Subcutaneous adipose tissue (tissue), 4 donors: ENCODE results near the gene ZNF473. TPM values are rescaled to one million over a fixed set of nuclear protein-coding genes. Genes with fewer than 3 reads are reported as not detected.

Experiments used
- total RNA-seq, 4 donors: library from RNA; depleted of rRNA; stranded (reverse); fragments of >200 nt; gene quantifications; one replicate each; pipeline ENCODE4 v1.1.0, GENCODE V29; 2016
- TF ChIP-seq, protein P1 (sequence below): fragments of 450-650 bp; IDR thresholded peaks from one replicate; pipeline ENCODE4 v1.5.1; 2016; ENCODE audit warnings: low read depth, mild to moderate bottlenecking, control low read depth, antibody characterized with exemption, moderate library complexity

ZNF473 gene
- total RNA-seq, 4 donors from 2014 or later: 8.0 to 12.4 (median 9.5) TPM

DNA sequence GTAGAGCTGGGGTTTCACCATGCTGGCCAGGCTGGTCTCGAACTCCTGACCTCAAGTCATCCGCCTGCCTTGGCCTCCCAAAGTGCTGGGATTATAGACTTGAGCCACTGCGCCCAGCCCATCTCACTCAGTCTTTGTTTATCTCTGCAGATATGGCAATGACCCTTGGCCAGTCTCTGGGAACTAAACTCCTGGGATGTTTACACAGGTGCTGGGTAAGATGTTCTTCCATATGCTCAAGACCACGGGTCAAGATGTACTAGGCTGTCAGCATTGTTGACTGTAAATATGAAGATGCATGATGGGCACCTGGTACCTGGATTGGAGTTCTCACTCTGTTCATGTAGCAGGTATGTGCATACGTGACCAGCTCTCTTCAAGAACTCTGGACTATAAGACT, 35.8 kb downstream of the ZNF473 start:
- TF ChIP-seq, protein P1, sequence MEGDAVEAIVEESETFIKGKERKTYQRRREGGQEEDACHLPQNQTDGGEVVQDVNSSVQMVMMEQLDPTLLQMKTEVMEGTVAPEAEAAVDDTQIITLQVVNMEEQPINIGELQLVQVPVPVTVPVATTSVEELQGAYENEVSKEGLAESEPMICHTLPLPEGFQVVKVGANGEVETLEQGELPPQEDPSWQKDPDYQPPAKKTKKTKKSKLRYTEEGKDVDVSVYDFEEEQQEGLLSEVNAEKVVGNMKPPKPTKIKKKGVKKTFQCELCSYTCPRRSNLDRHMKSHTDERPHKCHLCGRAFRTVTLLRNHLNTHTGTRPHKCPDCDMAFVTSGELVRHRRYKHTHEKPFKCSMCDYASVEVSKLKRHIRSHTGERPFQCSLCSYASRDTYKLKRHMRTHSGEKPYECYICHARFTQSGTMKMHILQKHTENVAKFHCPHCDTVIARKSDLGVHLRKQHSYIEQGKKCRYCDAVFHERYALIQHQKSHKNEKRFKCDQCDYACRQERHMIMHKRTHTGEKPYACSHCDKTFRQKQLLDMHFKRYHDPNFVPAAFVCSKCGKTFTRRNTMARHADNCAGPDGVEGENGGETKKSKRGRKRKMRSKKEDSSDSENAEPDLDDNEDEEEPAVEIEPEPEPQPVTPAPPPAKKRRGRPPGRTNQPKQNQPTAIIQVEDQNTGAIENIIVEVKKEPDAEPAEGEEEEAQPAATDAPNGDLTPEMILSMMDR: no peak

DNA sequence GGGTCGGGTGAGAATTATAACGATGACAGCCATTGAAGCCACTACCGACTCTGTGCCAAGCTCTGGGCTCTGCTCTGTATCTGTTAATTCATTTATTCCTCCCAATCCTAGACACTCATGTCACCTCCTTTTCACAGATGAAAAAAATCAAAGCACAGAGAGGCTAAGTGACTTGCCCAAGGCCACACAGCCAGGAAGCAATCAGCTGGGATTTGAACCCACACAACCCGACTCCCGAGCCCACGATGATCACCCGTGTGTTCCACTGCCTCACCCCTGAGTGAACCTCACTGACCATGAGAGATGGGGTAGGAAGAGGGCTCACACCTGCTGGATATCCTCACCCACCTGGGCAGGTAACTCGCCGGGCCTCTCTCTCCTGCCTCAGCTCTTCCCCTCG, 40.1 kb downstream of the ZNF473 start:
- TF ChIP-seq, protein P1: no peak

DNA sequence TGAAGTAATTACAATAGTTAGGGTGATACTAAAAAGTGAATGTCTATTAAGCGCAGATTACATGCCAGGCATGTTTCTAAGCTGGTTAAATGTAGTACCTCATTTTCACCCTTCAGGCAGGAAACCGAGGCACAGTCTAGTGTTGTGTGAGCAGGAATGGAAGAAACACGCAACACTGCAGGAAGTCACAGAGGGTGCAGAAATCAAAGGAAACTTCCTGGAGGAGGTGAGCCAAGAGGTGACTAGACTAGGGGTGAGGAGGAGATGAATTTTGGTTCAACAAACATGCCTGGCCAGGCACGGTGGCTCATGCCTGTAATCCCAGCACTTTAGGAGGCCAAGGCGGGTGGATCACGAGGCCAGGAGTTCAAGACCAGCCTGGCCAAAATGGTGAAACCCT, 41.8 kb downstream of the ZNF473 start:
- TF ChIP-seq, protein P1: no peak

Other genes with a start within 250 kb of the ZNF473 start
- gene FUZ, start 212.7 kb upstream of the ZNF473 start, total RNA-seq: 10 to 100 TPM in 3 of 4 donors, 1 to 10 TPM in 1; 6.7 to 18.6 (median 13.3) TPM
- 10 to 100 TPM; 15.2 to 30.5 (median 16.4) TPM for gene MED25, start 207.7 kb upstream of the ZNF473 start, total RNA-seq
- 10 to 100 TPM; 39.3 to 65.9 (median 44.2) TPM for gene PTOV1, start 174.8 kb upstream of the ZNF473 start, total RNA-seq
- 10 to 100 TPM; 25.9 to 48.0 (median 38.7) TPM for gene PNKP, start 158.4 kb upstream of the ZNF473 start, total RNA-seq
- gene AKT1S1, start 148.7 kb upstream of the ZNF473 start, total RNA-seq: 10 to 100 TPM in 2 of 4 donors, 1 to 10 TPM in 2; 5.5 to 20.3 (median 9.1) TPM
- gene TBC1D17, start 148.3 kb upstream of the ZNF473 start, total RNA-seq: 10 to 100 TPM; 19.2 to 60.8 (median 29.1) TPM
- 1 to 10 TPM in 1 of 4 donors, under 1 TPM in 1, not detected in 2; 0.22 to 9.3 TPM for gene IL4I1, start 129.1 kb upstream of the ZNF473 start, total RNA-seq
- gene ATF5, start 96.8 kb upstream of the ZNF473 start, total RNA-seq: 10 to 100 TPM; 10.9 to 41.6 (median 17.6) TPM
- 10 to 100 TPM; 25.8 to 29.2 (median 27.6) TPM for gene NUP62, start 96.5 kb upstream of the ZNF473 start, total RNA-seq
- 1 to 10 TPM in 3 of 4 donors, under 1 TPM in 1; 0.65 to 6.6 (median 2.7) TPM for gene SIGLEC11, start 64.8 kb upstream of the ZNF473 start, total RNA-seq
- gene VRK3, start 633 bp upstream of the ZNF473 start, total RNA-seq: 10 to 100 TPM; 16.5 to 29.8 (median 26.8) TPM
- not detected for gene IZUMO2, start 137.3 kb downstream of the ZNF473 start, total RNA-seq
- gene MYH14, start 177.6 kb downstream of the ZNF473 start, total RNA-seq: 10 to 100 TPM in 2 of 4 donors, 1 to 10 TPM in 2; 8.3 to 82.1 (median 12.4) TPM